GM10248 (cell line): ENCODE results near the gene SEL1L2.
A peak's percentile ranks its signal among the peaks of the same experiment; 100 is the strongest.

ENCODE experiments used
- CTCF ChIA-PET: fragments of 300-600 bp; sonication (Branson Sonifier 250); formaldehyde crosslinking; extraction: SDS; loops from one replicate; lab custom pipeline; 2021; ENCODE audit warnings: antibody characterized with exemption; lab: Yijun Ruan, JAX
- POLR2A ChIA-PET: fragments of 350-650 bp; sonication (Branson Sonifier 250); formaldehyde crosslinking; extraction: SDS; loops from one replicate; lab custom pipeline; 2020; ENCODE audit warnings: antibody characterized with exemption; lab: Yijun Ruan, JAX
- DNase-seq: peaks from one replicate; pipeline ENCODE4 v3.0.0; 2012; ENCODE audit errors: extremely low spot score
- TF ChIP-seq, protein P1 (sequence below): IDR thresholded peaks from 2 replicates; pipeline ENCODE4 v1.5.1; 2012; ENCODE audit warnings: mild to moderate bottlenecking, low read depth; ENCODE audit errors: extremely low read depth, missing control alignments, control extremely low read depth

Gene SEL1L2

DNA sequence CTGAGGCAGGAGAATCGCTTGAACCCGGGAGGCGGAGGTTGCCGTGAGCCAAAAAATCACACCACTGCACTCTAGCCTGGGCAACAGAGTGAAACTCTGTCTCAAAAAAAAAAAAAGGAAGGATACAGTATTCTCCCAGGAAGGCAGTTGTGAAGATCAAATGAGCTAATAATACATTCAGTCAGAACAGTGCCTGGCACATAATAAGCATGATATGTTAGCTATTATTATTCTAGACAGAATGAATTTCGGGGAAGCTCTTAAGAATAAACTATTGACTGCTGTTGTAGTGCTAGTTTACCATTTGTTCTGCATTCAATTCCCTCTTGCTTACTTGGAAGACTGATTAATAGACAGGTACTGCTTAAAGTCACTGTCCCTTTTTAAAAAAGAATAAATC is 164.9 kb downstream of the SEL1L2 start:
- ChIA-PET CTCF (interaction anchor here (0.7 to 2.3 kb wide), 6 partner anchors 10 to 22 kb away, joined by 3 to 10 read pairs (median 3); no protein-coding TSS in a partner anchor), POLR2A (no interaction called here)
- TF ChIP-seq, protein P1, sequence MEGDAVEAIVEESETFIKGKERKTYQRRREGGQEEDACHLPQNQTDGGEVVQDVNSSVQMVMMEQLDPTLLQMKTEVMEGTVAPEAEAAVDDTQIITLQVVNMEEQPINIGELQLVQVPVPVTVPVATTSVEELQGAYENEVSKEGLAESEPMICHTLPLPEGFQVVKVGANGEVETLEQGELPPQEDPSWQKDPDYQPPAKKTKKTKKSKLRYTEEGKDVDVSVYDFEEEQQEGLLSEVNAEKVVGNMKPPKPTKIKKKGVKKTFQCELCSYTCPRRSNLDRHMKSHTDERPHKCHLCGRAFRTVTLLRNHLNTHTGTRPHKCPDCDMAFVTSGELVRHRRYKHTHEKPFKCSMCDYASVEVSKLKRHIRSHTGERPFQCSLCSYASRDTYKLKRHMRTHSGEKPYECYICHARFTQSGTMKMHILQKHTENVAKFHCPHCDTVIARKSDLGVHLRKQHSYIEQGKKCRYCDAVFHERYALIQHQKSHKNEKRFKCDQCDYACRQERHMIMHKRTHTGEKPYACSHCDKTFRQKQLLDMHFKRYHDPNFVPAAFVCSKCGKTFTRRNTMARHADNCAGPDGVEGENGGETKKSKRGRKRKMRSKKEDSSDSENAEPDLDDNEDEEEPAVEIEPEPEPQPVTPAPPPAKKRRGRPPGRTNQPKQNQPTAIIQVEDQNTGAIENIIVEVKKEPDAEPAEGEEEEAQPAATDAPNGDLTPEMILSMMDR, result no peak
- no peak for DNase-seq

DNA sequence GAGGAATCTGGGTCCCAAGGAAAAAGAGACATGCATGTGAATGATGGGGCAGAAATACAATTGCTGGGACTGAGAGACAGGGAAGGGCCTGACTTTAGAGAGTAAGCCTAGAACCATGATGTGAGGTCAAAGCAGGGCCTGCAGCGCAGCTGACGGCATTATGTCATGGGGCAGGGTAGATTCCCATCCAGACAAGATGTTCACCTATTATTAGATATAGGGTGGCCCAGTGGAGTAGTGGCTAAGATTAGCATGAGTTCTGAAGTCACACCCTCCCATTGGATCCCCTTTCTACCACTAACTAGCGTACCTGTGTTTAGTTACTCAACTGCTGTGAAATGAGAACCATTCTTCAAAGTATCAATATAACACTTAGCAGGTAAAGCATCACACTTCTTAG is 166.0 kb downstream of the SEL1L2 start:
- ChIA-PET POLR2A (no interaction called here), CTCF (interaction anchor here (1.1 to 1.6 kb wide), 3 partner anchors 9 to 13 kb away, joined by 3 to 4 read pairs (median 3); no protein-coding TSS in a partner anchor)
- no peak for DNase-seq
- TF ChIP-seq, protein P1, result no peak

DNA sequence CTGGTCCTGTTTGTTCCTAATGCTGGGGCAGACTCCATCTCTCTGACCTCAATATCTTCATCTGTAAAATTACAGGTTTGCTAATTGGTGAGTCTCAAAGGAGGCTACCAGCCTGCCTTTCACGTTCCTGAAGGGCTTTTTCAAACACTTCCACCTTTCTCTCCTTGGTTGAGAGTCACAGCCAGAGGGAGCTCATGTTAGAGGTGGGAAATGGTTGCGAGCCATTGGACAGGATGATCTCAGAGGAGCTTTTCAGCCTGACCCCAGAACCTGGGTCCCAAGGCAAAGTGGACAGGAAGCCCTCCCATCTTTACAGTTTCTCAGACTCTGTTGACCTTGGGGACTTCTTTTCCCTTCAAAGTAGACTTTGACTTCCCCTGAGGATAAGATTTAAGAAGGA is 168.0 kb downstream of the SEL1L2 start:
- ChIA-PET CTCF (interaction anchor here (5.7 kb wide), 1 partner anchor 12 kb away, joined by 33 read pairs; no protein-coding TSS in a partner anchor), POLR2A (no interaction called here)
- peak; percentile 11 for DNase-seq
- TF ChIP-seq, protein P1, result no peak

DNA sequence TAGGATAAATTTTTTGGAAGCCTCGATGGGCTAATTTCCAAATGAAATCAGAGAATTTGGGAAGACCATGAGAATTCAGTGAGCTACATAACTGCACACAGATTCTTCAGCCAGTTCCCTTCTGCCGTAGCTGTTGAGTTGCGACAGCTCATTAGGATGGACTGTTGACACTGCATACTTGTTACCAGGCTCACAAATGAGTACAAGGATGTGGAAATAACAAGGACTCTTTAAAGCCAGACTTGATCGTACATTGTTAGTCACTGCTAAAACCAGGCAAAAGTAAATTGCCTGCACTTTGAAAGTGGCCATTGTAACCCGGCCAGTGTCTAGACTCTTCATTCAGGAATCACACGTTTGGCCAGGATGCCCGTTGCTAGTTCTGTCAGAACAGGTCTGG is 168.5 kb downstream of the SEL1L2 start:
- ChIA-PET CTCF (interaction anchor here (5.7 kb wide), 1 partner anchor 12 kb away, joined by 33 read pairs; no protein-coding TSS in a partner anchor), POLR2A (no interaction called here)
- TF ChIP-seq, protein P1, result no peak
- DNase-seq, result no peak

DNA sequence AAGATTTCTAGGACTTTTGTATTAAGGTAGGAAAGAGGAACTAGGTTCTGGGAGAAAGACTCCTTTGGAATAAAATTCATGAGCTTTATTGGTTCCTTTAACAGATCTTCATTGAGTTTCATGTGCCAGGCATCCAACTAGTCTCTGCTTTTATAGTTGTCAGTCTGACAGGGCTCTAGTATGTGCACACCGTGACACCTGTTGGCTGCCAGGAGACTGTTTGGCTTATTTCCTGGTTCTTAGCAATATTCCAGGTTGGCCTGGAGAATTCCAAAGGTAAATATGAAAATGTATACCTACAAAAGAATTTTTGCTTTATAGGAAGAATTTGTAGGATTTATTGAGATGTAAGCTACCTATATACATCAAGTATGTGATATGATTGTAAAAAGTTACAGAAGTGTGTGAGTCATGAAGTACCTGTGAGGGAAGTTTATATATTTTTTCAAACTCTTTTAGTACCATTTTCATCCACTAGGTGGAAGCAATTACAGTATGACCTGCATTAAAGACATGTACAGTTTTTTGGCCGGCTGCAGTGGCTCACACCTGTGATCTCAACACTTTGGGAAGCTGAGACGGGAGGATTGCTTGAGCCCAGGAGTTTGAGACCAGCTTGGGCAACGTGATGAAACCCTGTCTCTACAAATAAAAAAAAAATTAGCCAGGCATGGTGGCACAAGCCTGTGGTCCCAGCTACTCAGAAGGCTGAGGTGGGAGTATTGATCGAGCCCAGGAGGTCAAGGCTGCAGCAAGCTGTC is 170.3 kb downstream of the SEL1L2 start:
- TF ChIP-seq, protein P1, result peak; percentile 41
- DNase-seq, result peak; percentile 59
- ChIA-PET POLR2A (no interaction called here), CTCF (interaction anchor here (0.8 to 5.7 kb wide), 21 partner anchors 10 to 479 kb away, joined by 3 to 33 read pairs (median 5); partner anchors contain the start of gene TASP1)

DNA sequence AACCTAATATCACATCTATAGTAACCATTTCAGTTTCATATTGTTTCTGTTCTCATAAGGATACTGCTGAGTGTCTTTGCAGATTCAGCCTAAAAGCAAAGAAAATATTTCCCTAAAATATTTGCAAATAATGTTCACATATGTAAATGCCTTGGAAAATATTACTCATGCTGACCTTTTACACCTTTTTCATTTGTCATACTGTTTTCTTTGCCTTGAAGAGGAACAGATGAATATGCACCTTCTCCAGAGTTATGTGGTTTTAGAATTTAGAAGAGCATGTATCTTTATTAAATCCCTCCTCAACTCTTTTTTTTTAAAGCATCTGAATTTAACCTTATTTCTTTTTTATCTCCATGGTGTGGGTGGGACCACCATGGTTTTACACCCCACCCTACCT is 173.1 kb downstream of the SEL1L2 start:
- no peak for DNase-seq
- TF ChIP-seq, protein P1, result no peak
- POLR2A ChIA-PET, result no interaction called here
- CTCF ChIA-PET, result interaction anchor here (1.0 to 1.9 kb wide), 5 partner anchors 16 to 272 kb away, joined by 3 to 7 read pairs (median 4); no protein-coding TSS in a partner anchor
